ENCODE measurements around the gene RNU5B-1.

The RNU5B-1 gene

DNA sequence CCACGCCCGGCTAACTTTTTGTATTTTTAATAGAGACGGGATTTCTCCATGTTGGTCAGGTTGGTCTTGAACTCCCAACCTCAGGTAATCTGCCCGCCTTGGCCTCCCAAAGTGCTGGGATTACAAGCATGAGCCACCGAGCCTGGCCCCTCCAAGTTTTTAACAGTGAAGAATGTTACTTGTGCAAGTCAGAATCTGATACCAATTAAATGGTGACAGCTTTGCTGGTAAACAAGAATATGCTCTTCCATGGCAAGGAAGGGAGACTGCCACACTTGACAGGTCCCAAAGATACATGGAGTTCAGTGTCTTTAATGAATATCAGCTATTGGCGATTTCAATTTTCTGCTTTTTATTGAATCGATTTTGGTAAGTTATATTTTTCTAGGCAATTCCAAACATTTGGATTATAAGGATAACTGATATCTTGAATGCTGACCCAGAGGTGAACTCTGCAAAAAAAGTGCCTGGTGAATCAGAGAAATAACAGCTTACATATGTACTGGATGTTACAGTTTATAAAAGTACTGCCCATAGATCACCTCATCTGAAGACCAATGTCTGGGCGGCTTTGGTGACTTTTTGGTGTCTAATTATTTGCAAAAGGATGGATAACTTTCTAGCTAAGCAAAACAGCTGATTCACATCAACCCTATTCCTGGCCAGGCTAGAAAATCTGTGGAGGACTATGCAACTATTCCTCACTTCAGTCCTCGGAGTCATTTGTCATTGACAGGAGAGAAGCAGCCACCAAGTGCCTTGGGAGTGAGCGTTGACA, 19.0 kb upstream of the RNU5B-1 start:
- ATAC-seq = peak; percentile 29
- TF ChIP-seq TOX (CRISPR knock-in tag; IDR thresholded peaks at IDR 0.05; ENCODE audit: borderline replicate concordance) = no peak
- TF ChIP-seq GLIS3 (CRISPR knock-in tag; IDR thresholded peaks at IDR 0.05) = no peak
- no peak for TF ChIP-seq ISL1 (CRISPR knock-in tag; IDR thresholded peaks at IDR 0.05)
- no peak for TF ChIP-seq RARB (CRISPR knock-in tag; IDR thresholded peaks at IDR 0.05)
- no peak for TF ChIP-seq ARNTL (CRISPR knock-in tag; IDR thresholded peaks at IDR 0.05; ENCODE audit: borderline replicate concordance, low read depth)
- TF ChIP-seq TCF4 (CRISPR knock-in tag; IDR thresholded peaks at IDR 0.05; ENCODE audit: borderline replicate concordance) = no peak
- no peak for TF ChIP-seq OSR1 (CRISPR knock-in tag; IDR thresholded peaks at IDR 0.05)
- TF ChIP-seq, protein P1, sequence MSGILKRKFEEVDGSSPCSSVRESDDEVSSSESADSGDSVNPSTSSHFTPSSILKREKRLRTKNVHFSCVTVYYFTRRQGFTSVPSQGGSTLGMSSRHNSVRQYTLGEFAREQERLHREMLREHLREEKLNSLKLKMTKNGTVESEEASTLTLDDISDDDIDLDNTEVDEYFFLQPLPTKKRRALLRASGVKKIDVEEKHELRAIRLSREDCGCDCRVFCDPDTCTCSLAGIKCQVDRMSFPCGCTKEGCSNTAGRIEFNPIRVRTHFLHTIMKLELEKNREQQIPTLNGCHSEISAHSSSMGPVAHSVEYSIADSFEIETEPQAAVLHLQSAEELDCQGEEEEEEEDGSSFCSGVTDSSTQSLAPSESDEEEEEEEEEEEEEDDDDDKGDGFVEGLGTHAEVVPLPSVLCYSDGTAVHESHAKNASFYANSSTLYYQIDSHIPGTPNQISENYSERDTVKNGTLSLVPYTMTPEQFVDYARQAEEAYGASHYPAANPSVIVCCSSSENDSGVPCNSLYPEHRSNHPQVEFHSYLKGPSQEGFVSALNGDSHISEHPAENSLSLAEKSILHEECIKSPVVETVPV (CRISPR knock-in tag; IDR thresholded peaks at IDR 0.05) = no peak
- TF ChIP-seq, protein P2, sequence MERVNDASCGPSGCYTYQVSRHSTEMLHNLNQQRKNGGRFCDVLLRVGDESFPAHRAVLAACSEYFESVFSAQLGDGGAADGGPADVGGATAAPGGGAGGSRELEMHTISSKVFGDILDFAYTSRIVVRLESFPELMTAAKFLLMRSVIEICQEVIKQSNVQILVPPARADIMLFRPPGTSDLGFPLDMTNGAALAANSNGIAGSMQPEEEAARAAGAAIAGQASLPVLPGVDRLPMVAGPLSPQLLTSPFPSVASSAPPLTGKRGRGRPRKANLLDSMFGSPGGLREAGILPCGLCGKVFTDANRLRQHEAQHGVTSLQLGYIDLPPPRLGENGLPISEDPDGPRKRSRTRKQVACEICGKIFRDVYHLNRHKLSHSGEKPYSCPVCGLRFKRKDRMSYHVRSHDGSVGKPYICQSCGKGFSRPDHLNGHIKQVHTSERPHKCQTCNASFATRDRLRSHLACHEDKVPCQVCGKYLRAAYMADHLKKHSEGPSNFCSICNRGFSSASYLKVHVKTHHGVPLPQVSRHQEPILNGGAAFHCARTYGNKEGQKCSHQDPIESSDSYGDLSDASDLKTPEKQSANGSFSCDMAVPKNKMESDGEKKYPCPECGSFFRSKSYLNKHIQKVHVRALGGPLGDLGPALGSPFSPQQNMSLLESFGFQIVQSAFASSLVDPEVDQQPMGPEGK (CRISPR knock-in tag; IDR thresholded peaks at IDR 0.05; ENCODE audit: borderline replicate concordance) = no peak
- no peak for TF ChIP-seq ZC3H10 (CRISPR knock-in tag; IDR thresholded peaks at IDR 0.05)
- no peak for TF ChIP-seq ESRRG (CRISPR knock-in tag; IDR thresholded peaks at IDR 0.05)
- no peak for TF ChIP-seq ZFP3 (CRISPR knock-in tag; IDR thresholded peaks at IDR 0.05)
- TF ChIP-seq BACH2 (CRISPR knock-in tag; IDR thresholded peaks at IDR 0.05; ENCODE audit: borderline replicate concordance) = no peak

DNA sequence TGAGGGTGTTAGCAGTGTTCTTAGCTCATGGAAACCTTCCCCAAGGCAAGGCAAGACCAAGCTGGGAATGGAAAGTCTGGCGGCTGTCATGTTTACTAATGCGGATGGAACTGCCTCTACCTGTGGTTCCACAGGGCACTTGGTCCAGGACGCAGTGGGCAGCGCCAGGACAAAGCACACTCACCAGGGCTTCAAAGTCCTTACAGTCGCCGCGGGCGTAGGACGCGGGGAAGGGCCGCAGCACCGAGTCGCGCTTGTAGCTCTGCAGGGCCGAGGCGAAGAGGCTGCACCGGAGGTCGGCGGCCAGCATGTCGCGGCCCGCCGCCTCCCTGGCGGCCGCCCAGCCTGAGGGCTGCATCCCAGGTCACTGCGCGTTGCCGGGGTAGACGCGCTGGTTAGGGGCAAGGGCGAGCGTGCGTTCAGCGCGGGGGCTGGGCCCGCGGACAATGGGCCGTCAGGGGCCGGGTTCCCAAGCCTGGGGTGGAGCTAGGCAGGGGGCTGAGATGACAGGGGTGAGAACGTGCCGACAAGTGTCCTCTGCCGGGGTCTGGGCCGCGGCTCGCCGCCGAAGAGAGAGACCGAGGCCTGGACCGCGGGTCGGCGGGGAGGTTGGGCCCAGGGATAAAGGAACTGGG, 18.3 kb upstream of the RNU5B-1 start:
- ATAC-seq = peak; percentile 55
- TF ChIP-seq BACH2 (CRISPR knock-in tag; IDR thresholded peaks at IDR 0.05; ENCODE audit: borderline replicate concordance) (no peak), TOX (CRISPR knock-in tag; IDR thresholded peaks at IDR 0.05; ENCODE audit: borderline replicate concordance) (no peak), OSR1 (CRISPR knock-in tag; IDR thresholded peaks at IDR 0.05) (no peak)
- TF ChIP-seq, protein P3, sequence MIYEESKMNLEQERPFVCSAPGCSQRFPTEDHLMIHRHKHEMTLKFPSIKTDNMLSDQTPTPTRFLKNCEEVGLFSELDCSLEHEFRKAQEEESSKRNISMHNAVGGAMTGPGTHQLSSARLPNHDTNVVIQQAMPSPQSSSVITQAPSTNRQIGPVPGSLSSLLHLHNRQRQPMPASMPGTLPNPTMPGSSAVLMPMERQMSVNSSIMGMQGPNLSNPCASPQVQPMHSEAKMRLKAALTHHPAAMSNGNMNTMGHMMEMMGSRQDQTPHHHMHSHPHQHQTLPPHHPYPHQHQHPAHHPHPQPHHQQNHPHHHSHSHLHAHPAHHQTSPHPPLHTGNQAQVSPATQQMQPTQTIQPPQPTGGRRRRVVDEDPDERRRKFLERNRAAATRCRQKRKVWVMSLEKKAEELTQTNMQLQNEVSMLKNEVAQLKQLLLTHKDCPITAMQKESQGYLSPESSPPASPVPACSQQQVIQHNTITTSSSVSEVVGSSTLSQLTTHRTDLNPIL (CRISPR knock-in tag; IDR thresholded peaks at IDR 0.05; ENCODE audit: low read depth) = no peak

DNA sequence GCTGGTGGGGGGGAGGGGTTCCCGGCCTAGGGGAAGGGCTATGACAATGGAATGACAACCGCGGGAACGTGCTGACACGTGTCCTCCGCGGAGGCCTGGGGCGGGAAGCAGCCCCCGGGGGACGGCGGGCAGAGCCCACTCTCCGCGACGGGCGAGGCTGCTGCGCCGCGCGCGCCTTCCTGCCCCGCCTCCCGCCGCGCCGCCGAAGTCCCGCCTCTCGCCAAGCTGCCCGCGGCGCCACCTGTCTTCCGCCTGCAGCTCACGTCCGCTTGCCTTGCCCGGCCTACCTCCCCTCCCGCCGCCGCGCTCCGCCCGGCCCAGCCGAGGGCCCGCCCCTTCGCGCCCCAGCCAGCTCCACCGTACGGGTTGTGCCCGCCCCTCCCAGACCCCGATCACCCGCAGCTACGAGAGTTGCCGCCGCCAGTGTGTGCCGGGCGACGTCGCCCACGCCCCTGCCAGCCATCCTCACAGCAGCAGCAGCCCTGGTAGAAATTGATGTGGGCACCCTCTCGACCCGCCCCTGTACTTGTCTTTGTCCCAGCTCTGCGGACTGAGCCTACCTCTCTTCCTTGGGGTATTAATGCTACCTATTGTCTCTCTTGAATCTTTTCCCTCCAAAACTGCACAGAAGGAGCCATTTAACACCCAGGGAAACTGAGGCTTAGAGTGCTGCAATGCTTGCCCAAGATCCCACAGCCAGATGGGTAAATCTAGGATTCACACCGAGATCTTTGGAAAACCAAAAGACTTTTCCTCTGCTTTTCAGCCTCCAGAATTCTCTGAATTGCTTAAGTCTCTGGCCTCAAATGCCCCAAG, 17.6 kb upstream of the RNU5B-1 start, which contains the start of gene PARP16:
PARP16 (minus strand) TSS at position 180 of the 816 bp plus-strand sequence. CDS start 457 bp downstream, outside the sequence.
- TF ChIP-seq, protein P4, sequence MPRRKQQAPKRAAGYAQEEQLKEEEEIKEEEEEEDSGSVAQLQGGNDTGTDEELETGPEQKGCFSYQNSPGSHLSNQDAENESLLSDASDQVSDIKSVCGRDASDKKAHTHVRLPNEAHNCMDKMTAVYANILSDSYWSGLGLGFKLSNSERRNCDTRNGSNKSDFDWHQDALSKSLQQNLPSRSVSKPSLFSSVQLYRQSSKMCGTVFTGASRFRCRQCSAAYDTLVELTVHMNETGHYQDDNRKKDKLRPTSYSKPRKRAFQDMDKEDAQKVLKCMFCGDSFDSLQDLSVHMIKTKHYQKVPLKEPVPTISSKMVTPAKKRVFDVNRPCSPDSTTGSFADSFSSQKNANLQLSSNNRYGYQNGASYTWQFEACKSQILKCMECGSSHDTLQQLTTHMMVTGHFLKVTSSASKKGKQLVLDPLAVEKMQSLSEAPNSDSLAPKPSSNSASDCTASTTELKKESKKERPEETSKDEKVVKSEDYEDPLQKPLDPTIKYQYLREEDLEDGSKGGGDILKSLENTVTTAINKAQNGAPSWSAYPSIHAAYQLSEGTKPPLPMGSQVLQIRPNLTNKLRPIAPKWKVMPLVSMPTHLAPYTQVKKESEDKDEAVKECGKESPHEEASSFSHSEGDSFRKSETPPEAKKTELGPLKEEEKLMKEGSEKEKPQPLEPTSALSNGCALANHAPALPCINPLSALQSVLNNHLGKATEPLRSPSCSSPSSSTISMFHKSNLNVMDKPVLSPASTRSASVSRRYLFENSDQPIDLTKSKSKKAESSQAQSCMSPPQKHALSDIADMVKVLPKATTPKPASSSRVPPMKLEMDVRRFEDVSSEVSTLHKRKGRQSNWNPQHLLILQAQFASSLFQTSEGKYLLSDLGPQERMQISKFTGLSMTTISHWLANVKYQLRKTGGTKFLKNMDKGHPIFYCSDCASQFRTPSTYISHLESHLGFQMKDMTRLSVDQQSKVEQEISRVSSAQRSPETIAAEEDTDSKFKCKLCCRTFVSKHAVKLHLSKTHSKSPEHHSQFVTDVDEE (CRISPR knock-in tag; IDR thresholded peaks at IDR 0.05) = 0 out of 2 replicates have a peak, but pooled peaks have one; percentile 33
- TF ChIP-seq BACH2 (CRISPR knock-in tag; IDR thresholded peaks at IDR 0.05; ENCODE audit: borderline replicate concordance) = no peak
- TF ChIP-seq RARB (CRISPR knock-in tag; IDR thresholded peaks at IDR 0.05) = no peak
- no peak for TF ChIP-seq ARNTL (CRISPR knock-in tag; IDR thresholded peaks at IDR 0.05; ENCODE audit: borderline replicate concordance, low read depth)
- ATAC-seq = peak; percentile 94

DNA sequence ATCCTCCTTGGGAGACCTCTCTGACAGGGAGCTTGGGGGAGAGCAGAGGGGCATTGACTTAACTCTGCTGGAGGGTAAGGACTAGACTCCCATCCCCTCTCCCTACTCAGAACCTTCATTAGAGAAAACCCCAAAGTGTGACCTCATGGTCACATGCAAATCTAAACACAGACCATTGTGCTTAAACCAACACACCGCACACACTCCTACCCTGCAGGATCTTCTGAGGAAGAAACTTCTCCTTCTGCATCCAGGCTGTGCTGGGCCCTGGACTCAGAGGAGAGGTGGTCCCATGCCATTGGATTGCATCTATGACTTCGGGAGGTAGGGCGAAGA, 17.0 kb upstream of the RNU5B-1 start:
- no peak for ATAC-seq
- TF ChIP-seq RARB (CRISPR knock-in tag; IDR thresholded peaks at IDR 0.05) = no peak
- no peak for TF ChIP-seq SNAI2 (CRISPR knock-in tag; IDR thresholded peaks at IDR 0.05)
- no peak for TF ChIP-seq ZNF8 (CRISPR knock-in tag; IDR thresholded peaks at IDR 0.05)
- TF ChIP-seq OSR1 (CRISPR knock-in tag; IDR thresholded peaks at IDR 0.05) = no peak
- TF ChIP-seq, protein P2 (CRISPR knock-in tag; IDR thresholded peaks at IDR 0.05; ENCODE audit: borderline replicate concordance) = no peak

Data from SK-N-SH treated with all-trans-retinoic acid at 6 μM for 48 hours (cell line).